ENCODE results near the gene NFATC2.

The NFATC2 gene

GRCh38 chr20:51371720-51372119, 170.8 kb downstream of the NFATC2 start:
- TF ChIP-seq, protein P1, sequence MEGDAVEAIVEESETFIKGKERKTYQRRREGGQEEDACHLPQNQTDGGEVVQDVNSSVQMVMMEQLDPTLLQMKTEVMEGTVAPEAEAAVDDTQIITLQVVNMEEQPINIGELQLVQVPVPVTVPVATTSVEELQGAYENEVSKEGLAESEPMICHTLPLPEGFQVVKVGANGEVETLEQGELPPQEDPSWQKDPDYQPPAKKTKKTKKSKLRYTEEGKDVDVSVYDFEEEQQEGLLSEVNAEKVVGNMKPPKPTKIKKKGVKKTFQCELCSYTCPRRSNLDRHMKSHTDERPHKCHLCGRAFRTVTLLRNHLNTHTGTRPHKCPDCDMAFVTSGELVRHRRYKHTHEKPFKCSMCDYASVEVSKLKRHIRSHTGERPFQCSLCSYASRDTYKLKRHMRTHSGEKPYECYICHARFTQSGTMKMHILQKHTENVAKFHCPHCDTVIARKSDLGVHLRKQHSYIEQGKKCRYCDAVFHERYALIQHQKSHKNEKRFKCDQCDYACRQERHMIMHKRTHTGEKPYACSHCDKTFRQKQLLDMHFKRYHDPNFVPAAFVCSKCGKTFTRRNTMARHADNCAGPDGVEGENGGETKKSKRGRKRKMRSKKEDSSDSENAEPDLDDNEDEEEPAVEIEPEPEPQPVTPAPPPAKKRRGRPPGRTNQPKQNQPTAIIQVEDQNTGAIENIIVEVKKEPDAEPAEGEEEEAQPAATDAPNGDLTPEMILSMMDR (IDR thresholded peaks at IDR 0.05), result no peak
- DNase-seq, result no peak
- intact Hi-C loops (cut with DNase I; ENCODE audit: low total_unique reads), result loop anchor here (5.0 kb wide), 1 partner anchor 226 kb away; no protein-coding TSS in a partner anchor
- H3K36me3 ChIP-seq, result no peaks in the 10 kb centered on the region
- H3K27ac ChIP-seq, result no peak overlapping the region
- H3K9me3 ChIP-seq, result no peaks in the 10 kb centered on the region
- H3K4me1 ChIP-seq, result peaks cover 0 to 8% (median 0%) of the 10 kb centered on the region in 4 donors
- no peaks in the 10 kb centered on the region for H3K27me3 ChIP-seq
- H3K4me3 ChIP-seq, result no peak overlapping the region

GRCh38 chr20:51369503-51369902, 173.0 kb downstream of the NFATC2 start:
- Histone ChIP-seq H3K4me1 (peaks cover 0 to 17% (median 6%) of the 10 kb centered on the region in 4 donors), H3K36me3 (no peaks in the 10 kb centered on the region), H3K27ac (no peak overlapping the region), H3K27me3 (no peaks in the 10 kb centered on the region), H3K4me3 (no peak overlapping the region), H3K9me3 (no peaks in the 10 kb centered on the region)
- TF ChIP-seq, protein P1 (IDR thresholded peaks at IDR 0.05), result no peak
- intact Hi-C loops (cut with DNase I; ENCODE audit: low total_unique reads), result no loop called here
- no peak for DNase-seq

DNA sequence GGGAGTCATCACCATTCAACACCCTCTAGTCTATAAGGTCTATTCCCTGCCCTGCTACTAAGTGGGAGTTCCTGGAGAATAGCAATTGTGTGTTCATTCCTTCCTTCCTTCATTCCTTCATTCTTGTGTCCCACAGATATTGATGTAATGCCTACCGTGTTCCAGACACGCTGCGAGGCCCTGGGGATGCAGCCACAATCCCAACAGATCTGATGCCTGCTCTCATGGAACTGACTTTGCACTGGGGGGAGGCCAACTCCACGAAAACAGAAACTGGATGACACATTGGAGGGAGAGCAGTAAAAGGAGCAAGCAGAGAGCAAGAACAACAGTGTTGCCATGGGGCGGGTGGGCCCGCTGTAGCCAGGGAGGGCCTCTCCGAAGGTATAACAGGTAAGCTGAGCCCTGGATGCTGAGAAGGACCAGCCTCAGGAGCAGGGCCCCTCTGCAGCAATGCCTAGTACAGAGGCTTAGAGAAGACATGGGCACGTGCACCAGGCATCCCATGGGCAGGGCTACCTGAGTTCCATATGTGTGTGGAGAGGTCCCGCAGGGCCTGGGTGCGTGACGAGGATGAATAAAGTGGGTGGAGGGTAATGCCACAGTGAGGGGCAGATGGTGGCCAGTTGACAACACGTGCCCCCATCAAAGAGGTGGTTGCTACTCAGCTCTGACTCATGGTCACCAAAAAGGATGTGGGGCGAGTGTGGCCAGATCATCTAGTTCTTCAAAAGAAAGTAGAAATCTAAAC, 173.9 kb downstream of the NFATC2 start:
- Histone ChIP-seq H3K9me3 (no peaks in the 10 kb centered on the region), H3K27me3 (no peaks in the 10 kb centered on the region), H3K4me1 (peaks cover 0 to 17% (median 6%) of the 10 kb centered on the region in 4 donors), H3K36me3 (no peaks in the 10 kb centered on the region), H3K27ac (no peak overlapping the region), H3K4me3 (no peak overlapping the region)
- TF ChIP-seq, protein P1 (IDR thresholded peaks at IDR 0.05), result no peak
- intact Hi-C loops (cut with DNase I; ENCODE audit: low total_unique reads), result no loop called here
- no peak for DNase-seq

GRCh38 chr20:51366155-51366886, 176.2 kb downstream of the NFATC2 start:
- no peak overlapping the region for H3K4me3 ChIP-seq
- H3K27ac ChIP-seq, result peak overlapping the region; percentile 58 to 66
- no peaks in the 10 kb centered on the region for H3K36me3 ChIP-seq
- no peaks in the 10 kb centered on the region for H3K27me3 ChIP-seq
- intact Hi-C loops (cut with DNase I; ENCODE audit: low total_unique reads), result no loop called here
- peaks cover 0 to 9% (median 6%) of the 10 kb centered on the region in 4 donors for H3K4me1 ChIP-seq
- DNase-seq, result peak; percentile 79 to 88
- TF ChIP-seq, protein P1 (IDR thresholded peaks at IDR 0.05), result no peak
- H3K9me3 ChIP-seq, result peaks cover 0 to 4% (median 0%) of the 10 kb centered on the region in 3 donors

- TF ChIP-seq, protein P1 (IDR thresholded peaks at IDR 0.05), result no peak
- H3K27me3 ChIP-seq, result no peaks in the 10 kb centered on the region
- H3K36me3 ChIP-seq, result no peaks in the 10 kb centered on the region
- no peak overlapping the region for H3K4me3 ChIP-seq
- DNase-seq, result no peak
- intact Hi-C loops (cut with DNase I; ENCODE audit: low total_unique reads), result no loop called here
- peaks cover 0 to 4% (median 0%) of the 10 kb centered on the region in 3 donors for H3K9me3 ChIP-seq
- peaks cover 0 to 9% (median 6%) of the 10 kb centered on the region in 4 donors for H3K4me1 ChIP-seq
- H3K27ac ChIP-seq, result peak overlapping the region; percentile 58 to 66
Observed at GRCh38 chr20:51365670-51366069, 176.8 kb downstream of the NFATC2 start.
